Heart left ventricle (tissue), 13 donors: ENCODE measurements around the gene SELENOP.

Experiments
- CTCF ChIP-seq, 12 donors: fragments of 200-600 bp; sonication (generic) in 4 of 12; IDR thresholded peaks; one replicate each; pipeline versions ENCODE4 v1.5.0 to v1.8.0; 2018 to 2022; ENCODE audit warnings: antibody characterized with exemption in 12 of 12, mild to moderate bottlenecking in 5 of 12
- POLR2A ChIP-seq, 2 donors: fragments of 450-650 bp; IDR thresholded peaks; one replicate each; pipeline ENCODE4 v1.6.1; 2017; ENCODE audit warnings: antibody characterized with exemption in 2 of 2, mild to moderate bottlenecking in 2 of 2, moderate library complexity in 2 of 2
- donor health status: ischemic (EF 13 %, LVEDD 7.1; RV severe dilation, severe dysfunction).
- donor health status: DM: no; HTN: yes; CAD: no.
- donor health status: DM: no; HTN: no; CAD: no.
- donor health status: ischemic (EF 25% LVEDD 6.9; RV normal size, moderate dysfunction).
- donor health status: ischemic (EF 25% LVEDD 5.7; RV mildly dilated, moderate dysfunction).
- donor health status: ischemic (EF 35%, LVEDD 5.7; RV mildly dilated, moderate dysfunction).
- donor health status: nonischemic (EF 11% LVEDD 7.7; RV severe dilation, severe dysfunction).
- donor health status: DM: yes; HTN: yes; CAD: no.
- donor health status: PGD.
- donor health status: ischemic (EF 29% LVEDD 5.4; RV normal size, mild dysfunction).
- donor health status: nonischemic (EF 23%, LVEDD 6.1; RV moderate dilation, normal function).

DNA sequence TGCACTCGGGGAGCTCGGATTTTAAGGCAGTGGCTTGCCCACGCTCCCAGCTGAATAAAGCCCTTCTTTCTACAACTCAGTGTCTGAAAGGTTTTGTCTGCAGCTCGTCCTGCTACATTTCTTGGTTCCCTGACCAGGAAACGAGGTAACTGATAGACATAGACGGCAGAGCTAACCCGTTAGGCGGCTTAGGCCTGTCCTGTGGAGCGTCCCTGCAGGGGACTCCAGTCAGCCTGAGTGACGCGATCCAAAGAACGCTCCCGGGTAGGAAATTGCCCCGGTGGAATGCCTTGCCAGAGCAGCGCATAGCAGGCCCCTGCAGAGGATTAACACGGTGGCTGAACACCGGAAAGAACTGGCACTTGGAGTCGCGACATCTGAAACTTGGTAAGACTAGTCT is 1.8 kb upstream of the SELENOP start:
- no peak for TF ChIP-seq POLR2A (IDR thresholded peaks at IDR 0.05)
- TF ChIP-seq CTCF (IDR thresholded peaks at IDR 0.05), result no peak
